ENCODE measurements around the gene ZCCHC7.

ZCCHC7 gene

DNA sequence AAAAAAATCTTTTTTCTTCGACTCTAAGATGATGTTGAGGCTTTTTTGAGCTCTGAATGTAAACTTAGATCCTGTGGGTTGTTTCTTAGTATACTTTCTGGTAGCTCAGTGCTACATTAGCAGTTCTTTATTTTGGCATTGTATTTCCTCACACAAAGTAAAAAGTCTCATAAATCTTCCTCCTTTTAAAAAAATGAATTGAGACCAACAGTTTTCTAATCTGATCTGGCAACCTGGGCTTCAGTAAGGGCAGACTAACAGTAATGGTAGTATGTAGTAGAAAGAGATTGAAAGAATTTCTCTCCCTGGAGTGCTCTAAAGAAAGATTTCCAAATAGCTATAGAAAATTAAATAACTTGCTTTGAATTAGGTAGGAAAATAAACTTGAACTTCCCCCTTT is 31.4 kb downstream of the ZCCHC7 start:
- Histone ChIP-seq H3K36me3 (no peaks in the 10 kb centered on the region), H3K27me3 (no peaks in the 10 kb centered on the region), H3K4me3 (ENCODE audit: low read depth in 1 of 2, low read length in 1 of 2) (no peak overlapping the region), H3K4me1 (ENCODE audit: control insufficient read depth in 1 of 2, insufficient read depth in 1 of 2, low read depth in 1 of 2, low read length in 1 of 2) (peaks cover 14 to 19% of the 10 kb centered on the region in 2 experiments), H3K27ac (no peak overlapping the region), H3K9me3 (no peaks in the 10 kb centered on the region)
- TF ChIP-seq, protein P1, sequence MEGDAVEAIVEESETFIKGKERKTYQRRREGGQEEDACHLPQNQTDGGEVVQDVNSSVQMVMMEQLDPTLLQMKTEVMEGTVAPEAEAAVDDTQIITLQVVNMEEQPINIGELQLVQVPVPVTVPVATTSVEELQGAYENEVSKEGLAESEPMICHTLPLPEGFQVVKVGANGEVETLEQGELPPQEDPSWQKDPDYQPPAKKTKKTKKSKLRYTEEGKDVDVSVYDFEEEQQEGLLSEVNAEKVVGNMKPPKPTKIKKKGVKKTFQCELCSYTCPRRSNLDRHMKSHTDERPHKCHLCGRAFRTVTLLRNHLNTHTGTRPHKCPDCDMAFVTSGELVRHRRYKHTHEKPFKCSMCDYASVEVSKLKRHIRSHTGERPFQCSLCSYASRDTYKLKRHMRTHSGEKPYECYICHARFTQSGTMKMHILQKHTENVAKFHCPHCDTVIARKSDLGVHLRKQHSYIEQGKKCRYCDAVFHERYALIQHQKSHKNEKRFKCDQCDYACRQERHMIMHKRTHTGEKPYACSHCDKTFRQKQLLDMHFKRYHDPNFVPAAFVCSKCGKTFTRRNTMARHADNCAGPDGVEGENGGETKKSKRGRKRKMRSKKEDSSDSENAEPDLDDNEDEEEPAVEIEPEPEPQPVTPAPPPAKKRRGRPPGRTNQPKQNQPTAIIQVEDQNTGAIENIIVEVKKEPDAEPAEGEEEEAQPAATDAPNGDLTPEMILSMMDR (IDR thresholded peaks at IDR 0.05), result no peak

DNA sequence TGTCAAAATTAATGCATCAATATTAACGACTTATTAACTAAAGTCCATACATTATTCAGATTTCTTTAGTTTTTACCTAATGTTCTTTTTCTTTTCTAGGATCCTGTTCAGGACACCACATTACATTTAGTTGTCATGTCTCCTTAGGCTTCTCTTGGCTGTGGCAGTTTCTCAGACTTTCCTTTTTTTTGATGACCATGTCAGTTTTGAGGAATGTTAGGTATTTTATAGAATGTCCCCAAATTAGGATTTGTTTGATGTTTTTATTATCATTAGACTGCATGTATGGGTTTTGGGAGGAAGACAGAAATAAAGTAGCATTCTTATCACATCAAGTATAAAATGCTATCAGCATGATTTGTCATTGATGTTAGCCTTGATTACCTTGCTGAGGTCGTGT is 32.0 kb downstream of the ZCCHC7 start:
- no peak overlapping the region for H3K27ac ChIP-seq
- no peaks in the 10 kb centered on the region for H3K27me3 ChIP-seq
- TF ChIP-seq, protein P1 (IDR thresholded peaks at IDR 0.05), result no peak
- H3K9me3 ChIP-seq, result no peaks in the 10 kb centered on the region
- H3K36me3 ChIP-seq, result no peaks in the 10 kb centered on the region
- H3K4me3 ChIP-seq (ENCODE audit: low read depth in 1 of 2, low read length in 1 of 2), result no peak overlapping the region
- H3K4me1 ChIP-seq (ENCODE audit: control insufficient read depth in 1 of 2, insufficient read depth in 1 of 2, low read depth in 1 of 2, low read length in 1 of 2), result peaks cover 10 to 16% of the 10 kb centered on the region in 2 experiments

DNA sequence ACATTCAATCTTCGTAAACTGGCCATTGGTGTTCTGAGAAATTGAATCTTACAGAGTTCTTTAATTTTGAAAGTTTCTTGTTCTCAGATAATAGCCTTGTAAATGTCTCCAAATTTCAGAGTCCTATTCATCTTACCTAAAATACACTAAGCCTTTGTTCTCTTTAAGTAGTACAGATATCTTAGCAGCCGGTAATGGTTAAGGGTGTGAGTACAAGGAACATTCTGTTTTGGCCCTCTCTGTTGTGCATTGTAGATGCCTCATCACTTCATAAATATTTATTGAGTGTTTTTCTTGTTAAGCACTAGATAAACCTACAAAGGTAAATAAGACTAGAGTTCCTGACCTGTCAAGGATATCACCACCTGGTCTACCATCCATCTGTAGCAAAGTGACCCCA is 35.2 kb downstream of the ZCCHC7 start:
- Histone ChIP-seq H3K27ac (no peak overlapping the region), H3K4me1 (ENCODE audit: control insufficient read depth in 1 of 2, insufficient read depth in 1 of 2, low read depth in 1 of 2, low read length in 1 of 2) (peaks cover 10 to 11% of the 10 kb centered on the region in 2 experiments), H3K27me3 (no peaks in the 10 kb centered on the region), H3K4me3 (ENCODE audit: low read depth in 1 of 2, low read length in 1 of 2) (no peak overlapping the region), H3K9me3 (no peaks in the 10 kb centered on the region), H3K36me3 (peaks cover 8% of the 10 kb centered on the region)
- TF ChIP-seq, protein P1 (IDR thresholded peaks at IDR 0.05), result no peak

DNA sequence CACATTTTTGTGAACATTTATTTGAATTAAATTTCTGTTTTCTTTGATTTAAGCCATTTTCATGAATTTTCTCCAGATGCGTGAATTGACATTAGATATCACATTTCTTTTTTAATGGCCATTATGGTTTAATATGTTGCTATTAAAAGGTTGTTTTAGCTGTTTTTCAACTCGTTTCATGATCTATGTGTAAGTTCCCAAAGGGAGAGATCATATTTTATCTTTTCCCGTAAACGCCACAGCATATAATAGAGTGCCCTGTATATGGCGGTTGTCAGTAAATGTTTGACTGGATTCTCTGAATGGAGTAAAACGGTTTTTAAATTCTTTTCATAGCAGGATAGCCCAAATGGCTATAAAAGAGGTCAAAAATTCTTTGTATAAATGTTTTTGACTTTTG is 35.8 kb downstream of the ZCCHC7 start:
- peaks cover 8% of the 10 kb centered on the region for H3K36me3 ChIP-seq

DNA sequence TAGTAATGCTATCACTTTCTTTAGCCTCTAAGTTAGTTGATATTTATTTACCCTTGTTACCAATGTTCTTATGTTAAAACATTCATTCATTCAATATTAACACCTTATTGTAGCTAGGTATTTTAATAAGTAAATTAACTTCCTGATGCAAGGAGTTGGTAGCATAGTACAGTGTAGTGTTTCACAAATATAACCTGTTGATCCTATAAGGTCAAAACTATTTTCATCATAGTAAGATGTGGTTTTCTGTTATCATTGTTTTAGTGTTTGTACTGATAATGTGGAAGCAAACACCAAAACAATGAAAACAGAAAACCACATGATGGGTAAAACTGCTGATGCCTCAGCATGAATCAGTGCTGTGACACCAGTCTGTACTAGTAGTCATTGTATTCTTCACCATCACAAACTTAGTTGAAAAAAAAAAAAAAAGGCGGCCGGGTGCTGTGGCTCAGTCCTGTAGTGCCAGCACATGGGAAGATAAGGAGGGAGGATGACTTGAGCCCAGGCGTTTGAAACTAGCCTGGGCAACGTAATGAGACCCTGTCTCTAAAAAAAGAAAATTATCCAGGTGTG is 36.5 kb downstream of the ZCCHC7 start:
- H3K4me1 ChIP-seq (ENCODE audit: control insufficient read depth in 1 of 2, insufficient read depth in 1 of 2, low read depth in 1 of 2, low read length in 1 of 2), result peaks cover 10 to 11% of the 10 kb centered on the region in 2 experiments
- peaks cover 13% of the 10 kb centered on the region for H3K36me3 ChIP-seq
- H3K4me3 ChIP-seq (ENCODE audit: low read depth in 1 of 2, low read length in 1 of 2), result no peak overlapping the region
- no peak overlapping the region for H3K27ac ChIP-seq
- TF ChIP-seq, protein P1 (IDR thresholded peaks at IDR 0.05), result no peak
- H3K27me3 ChIP-seq, result no peaks in the 10 kb centered on the region
- no peaks in the 10 kb centered on the region for H3K9me3 ChIP-seq

More for the DNA sequence above, 35.8 kb downstream of the ZCCHC7 start:
- H3K4me1 ChIP-seq (ENCODE audit: control insufficient read depth in 1 of 2, insufficient read depth in 1 of 2, low read depth in 1 of 2, low read length in 1 of 2), result peaks cover 10 to 11% of the 10 kb centered on the region in 2 experiments
- H3K27ac ChIP-seq, result no peak overlapping the region
- no peaks in the 10 kb centered on the region for H3K9me3 ChIP-seq
- TF ChIP-seq, protein P1 (IDR thresholded peaks at IDR 0.05), result no peak
- H3K4me3 ChIP-seq (ENCODE audit: low read depth in 1 of 2, low read length in 1 of 2), result no peak overlapping the region
- H3K27me3 ChIP-seq, result no peaks in the 10 kb centered on the region

All from neutrophil (primary cell).